HG03432 (cell line): Measurements from ENCODE around the gene SERGEF.

Experiments used
- ATAC-seq: cut with Tn5 transposase; IDR thresholded peaks from one replicate; pipeline ENCODE4 v1.9.1; 2021; ENCODE audit warnings: mild to moderate bottlenecking, moderate library complexity; ENCODE audit not compliant: unreplicated experiment

The SERGEF gene

GRCh38 chr11:17775035-17775348 is 237.9 kb downstream of the SERGEF start:
- ATAC-seq, result no peak

- ATAC-seq, result no peak
These were observed 238.4 kb downstream of the SERGEF start for GRCh38 chr11:17774232-17775034.

GRCh38 chr11:17773674-17774073 is 239.2 kb downstream of the SERGEF start:
- no peak for ATAC-seq

- no peak for ATAC-seq
These were observed 239.9 kb downstream of the SERGEF start for GRCh38 chr11:17772704-17773600.

- ATAC-seq, result no peak
These were observed 240.9 kb downstream of the SERGEF start for GRCh38 chr11:17771841-17772401.

- ATAC-seq, result no peak
These were observed 241.4 kb downstream of the SERGEF start for GRCh38 chr11:17771415-17771814.

- ATAC-seq, result no peak
These were observed 241.9 kb downstream of the SERGEF start for GRCh38 chr11:17770917-17771316.

- no peak for ATAC-seq
These were observed 242.7 kb downstream of the SERGEF start for GRCh38 chr11:17770048-17770652.

- no peak for ATAC-seq
These were observed 243.6 kb downstream of the SERGEF start for GRCh38 chr11:17769218-17769617.

GRCh38 chr11:17768547-17768946 is 244.3 kb downstream of the SERGEF start:
- ATAC-seq, result no peak

GRCh38 chr11:17767914-17768313 is 244.9 kb downstream of the SERGEF start:
- no peak for ATAC-seq

- ATAC-seq, result no peak
These were observed 245.5 kb downstream of the SERGEF start for GRCh38 chr11:17767301-17767885.

- ATAC-seq, result no peak
These were observed 246.3 kb downstream of the SERGEF start for GRCh38 chr11:17766590-17766989.

GRCh38 chr11:17766073-17766359 is 246.8 kb downstream of the SERGEF start:
- ATAC-seq, result no peak

GRCh38 chr11:17765356-17766072 is 247.3 kb downstream of the SERGEF start:
- no peak for ATAC-seq

- no peak for ATAC-seq
These were observed 248.2 kb downstream of the SERGEF start for GRCh38 chr11:17764446-17765218.

- ATAC-seq, result no peak
These were observed 249.1 kb downstream of the SERGEF start for GRCh38 chr11:17763703-17764102.

- no peak for ATAC-seq
These were observed 249.6 kb downstream of the SERGEF start for GRCh38 chr11:17763244-17763643.

GRCh38 chr11:17762309-17762974 is 250.4 kb downstream of the SERGEF start:
- ATAC-seq, result peak; percentile 64
